SIG-M5 treated with dmso at 0.1 percent for 504 hours (cell line): Measurements from ENCODE around the gene CPED1.
"Not testable (repeated sequence)": the region's sequence is repeated elsewhere in the genome, so short reads cannot be mapped to it uniquely, and the experiment has no call there.

Experiments
- DNase-seq: peaks from one replicate; lab custom pipeline; 2025; ENCODE audit not compliant: unreplicated experiment; lab: John Stamatoyannopoulos, UW

The CPED1 gene

DNA sequence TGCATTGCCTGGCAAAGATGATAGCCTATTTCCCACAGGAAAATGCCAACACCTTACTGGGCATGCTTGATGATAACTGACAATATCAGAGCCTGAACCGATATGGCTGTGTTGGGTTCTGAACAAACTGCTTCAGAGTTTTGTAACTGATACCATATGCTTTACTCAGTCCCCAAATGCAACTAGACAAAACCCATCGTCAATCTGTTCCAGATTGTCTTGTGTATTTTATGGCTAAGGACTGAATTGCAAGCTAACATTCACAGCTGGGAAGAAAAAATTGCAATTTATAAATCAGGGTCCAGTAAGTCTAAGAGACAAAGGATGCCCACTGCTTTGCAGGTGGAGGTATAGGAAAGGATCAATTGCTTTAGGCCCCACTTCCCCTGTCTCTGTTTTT, 223.5 kb downstream of the CPED1 start:
- no peak for DNase-seq

DNA sequence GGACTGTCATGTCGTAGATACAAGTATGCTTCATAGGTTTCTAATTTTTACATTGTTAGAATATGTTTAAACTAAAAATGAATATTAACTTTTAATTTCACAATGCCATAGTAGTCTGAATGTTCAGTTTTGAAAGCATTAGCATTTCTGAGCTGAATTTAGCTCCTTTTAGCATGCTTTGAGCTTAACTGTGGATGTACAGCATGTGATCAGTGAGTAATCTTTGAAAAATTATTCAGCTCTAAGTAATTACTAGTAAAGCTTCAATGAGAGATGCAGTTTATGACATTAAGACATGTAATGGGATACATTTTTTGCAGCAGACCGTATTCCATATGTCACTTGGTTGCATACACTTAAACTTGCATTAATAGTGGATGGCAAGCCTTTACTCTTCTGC, 226.1 kb downstream of the CPED1 start:
- no peak for DNase-seq

DNA sequence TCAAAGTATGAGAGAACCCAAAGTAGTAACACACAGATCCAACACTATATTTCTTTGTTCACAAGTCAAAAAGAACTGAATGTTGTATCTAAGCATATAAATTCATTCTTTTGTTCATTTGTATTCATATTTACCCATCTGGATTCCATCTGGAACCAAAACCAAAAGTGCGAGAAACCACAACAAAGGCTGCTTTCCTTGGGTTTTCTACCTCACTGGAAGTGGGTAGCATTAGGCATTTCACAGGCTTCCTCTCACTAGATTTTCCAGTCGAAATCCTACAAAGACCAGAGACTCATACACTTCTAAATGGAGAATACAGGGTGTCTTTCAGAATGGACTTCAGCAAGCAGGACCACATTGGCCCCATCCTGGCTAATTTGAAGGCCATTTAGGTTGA, 230.5 kb downstream of the CPED1 start:
- no peak for DNase-seq

DNA sequence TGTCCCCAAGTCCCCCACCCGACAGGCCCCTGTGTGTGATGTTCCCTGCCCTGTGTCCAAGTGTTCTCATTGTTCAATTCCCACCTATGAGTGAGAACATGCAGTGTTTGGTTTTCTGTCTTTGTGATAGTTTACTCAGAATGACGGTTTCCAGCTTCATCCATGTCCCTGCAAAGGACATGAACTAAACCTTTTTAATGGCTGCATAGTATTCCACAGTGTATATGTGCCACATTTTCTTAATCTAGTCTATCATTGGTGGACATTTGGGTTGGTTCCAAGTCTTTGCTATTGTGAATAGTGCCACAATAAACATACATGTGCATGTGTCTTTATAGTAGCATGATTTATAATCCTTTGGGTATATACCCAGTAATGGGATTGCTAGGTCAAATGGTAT, 232.6 kb downstream of the CPED1 start:
- not testable (repeated sequence) for DNase-seq

GRCh38 chr7:121228779-121229178, 240.3 kb downstream of the CPED1 start:
- DNase-seq, result no peak

GRCh38 chr7:121235201-121235600, 246.7 kb downstream of the CPED1 start:
- no peak for DNase-seq

DNA sequence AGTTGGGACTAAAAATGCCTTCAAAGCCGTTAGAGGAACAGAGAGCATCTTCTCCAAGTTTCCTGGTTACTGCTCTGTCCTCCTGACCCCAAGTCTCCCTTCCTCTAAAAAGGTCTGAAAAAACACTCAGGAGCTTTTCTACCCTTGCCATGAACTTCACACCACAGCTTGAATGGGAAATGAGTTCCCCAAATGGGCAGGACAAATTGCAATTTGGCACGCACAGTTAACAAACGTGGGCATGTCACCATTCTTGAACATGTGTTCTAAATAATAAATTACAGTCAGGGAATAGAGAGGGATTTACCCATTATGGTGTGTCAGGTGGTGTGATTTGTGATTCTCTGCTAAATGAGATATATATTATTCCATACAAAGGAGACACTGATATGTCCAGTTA, 249.1 kb downstream of the CPED1 start:
- DNase-seq, result no peak

GRCh38 chr7:121244120-121244870, 255.8 kb downstream of the CPED1 start:
- DNase-seq, result no peak

DNA sequence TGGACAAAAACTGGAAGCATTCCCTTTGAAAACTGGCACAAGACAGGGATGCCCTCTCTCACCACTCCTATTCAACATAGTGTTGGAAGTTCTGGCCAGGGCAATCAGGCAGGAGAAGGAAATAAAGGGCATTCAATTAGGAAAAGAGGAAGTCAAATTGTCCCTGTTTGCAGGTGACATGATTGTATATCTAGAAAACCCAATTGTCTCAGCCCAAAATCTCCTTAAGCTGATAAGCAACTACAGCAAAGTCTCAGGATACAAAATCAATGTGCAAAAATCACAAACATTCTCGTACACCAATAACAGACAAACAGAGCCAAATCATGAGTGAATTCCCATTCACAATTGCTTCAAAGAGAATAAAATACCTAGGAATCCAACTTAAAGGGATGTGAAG, 262.9 kb downstream of the CPED1 start:
- not testable (repeated sequence) for DNase-seq

DNA sequence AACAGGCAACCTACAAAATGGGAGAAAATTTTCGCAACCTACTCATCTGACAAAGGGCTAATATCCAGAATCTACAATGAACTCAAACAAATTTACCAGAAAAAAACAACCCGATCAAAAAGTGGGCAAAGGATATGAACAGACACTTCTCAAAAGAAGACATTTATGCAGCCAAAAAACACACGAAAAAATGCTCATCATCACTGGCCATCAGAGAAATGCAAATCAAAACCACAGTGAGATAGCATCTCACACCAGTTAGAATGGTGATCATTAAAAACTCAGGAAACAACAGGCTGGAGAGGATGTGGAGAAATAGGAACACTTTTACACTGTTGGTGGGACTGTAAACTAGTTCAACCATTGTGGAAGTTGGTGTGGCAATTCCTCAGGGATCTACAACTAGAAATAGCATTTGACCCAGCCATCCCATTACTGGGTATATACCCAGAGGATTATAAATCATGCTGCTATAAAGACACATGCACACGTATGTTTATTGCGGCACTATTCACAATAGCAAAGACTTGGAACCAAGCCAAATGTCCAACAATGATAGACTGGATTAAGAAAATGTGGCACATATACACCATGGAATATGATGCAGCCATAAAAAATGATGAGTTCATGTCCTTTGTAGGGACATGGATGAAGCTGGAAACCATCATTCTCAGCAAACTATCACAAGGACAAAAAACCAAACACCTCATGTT, 264.2 kb downstream of the CPED1 start:
- DNase-seq, result not testable (repeated sequence)

DNA sequence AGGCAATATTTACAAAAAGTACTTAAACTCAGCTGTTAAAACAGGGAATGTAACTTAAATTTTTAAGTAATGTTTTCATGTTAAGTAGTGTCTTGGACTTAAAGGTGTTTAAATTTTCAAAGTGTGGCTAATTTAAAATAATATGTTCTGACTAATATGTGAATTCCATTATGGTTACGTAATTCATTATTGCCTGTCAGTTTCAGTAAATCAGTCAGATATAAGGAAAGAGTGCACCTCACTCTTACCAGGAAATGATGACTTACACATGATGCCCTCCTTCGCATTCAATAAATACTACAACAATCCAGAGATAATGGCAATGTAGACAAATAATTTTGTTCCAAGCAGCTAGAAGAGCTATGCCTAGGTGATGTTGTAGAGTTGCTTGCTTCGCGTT, 271.3 kb downstream of the CPED1 start:
- no peak for DNase-seq

- DNase-seq, result no peak
These were observed 272.8 kb downstream of the CPED1 start for GRCh38 chr7:121261207-121261884.

DNA sequence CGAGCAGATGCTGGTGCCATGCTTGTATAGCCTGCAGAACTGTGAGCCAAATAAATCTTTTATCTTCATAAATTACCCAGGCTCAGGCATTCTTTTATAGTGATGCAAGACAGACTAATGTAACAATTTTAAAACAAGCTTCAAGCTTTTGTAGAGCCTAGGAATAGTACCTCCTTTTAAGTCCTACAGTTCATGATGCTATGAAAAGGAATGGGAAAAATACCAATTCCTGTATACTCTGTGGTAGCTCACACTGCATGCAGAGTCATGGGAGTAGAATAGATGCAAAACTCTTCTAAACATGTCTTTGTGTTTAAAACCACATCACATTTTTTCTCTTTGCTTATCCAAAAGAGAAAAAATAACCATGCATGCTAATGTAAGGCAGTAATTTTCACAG, 273.7 kb downstream of the CPED1 start:
- no peak for DNase-seq

GRCh38 chr7:121262969-121263368, 274.5 kb downstream of the CPED1 start:
- no peak for DNase-seq

DNA sequence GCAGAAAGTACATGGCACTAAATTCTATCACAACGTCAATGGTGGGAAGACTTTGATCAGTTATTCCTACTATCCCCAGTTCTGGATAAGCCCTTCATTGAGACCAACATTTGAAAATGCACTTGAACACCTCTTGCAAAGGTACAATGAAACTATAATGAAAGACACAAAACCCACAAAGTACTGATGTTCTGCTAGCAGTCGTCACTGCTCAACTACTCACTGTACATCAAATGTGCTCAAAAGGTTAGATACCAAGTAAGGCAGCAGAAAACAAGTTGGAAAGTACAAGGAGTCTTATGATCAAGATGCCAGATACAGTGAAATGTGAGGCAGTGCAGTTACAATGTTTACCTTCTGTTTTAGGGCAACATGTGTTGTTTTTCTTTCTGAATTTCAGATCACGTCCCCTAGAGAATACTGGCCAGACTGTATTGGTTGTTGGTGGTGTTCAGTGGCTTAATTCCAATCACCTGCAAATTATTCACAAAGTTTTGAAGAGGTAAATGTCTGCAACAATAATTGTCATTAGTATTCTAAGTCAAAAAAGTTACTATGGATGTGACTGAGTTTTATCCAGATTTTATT, 277.9 kb downstream of the CPED1 start:
- no peak for DNase-seq

DNA sequence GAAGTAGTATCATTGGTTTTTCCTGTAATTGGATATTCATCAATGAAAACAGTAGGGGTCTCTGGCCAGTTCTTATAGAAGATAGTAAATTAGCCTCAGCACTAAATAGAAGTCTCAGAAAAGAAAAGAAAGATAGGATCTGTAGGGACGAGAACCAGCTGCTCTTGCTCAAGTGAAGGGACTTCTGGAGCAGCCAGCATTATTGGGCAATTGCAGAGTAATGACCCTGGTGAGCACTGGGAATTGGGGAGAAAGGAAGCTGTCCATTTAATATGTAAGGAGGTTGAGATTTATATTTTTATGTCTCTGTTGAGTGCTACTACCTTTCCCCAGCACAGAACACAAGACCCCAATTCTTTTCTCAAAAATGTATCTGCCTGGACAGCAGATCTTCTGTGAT, 279.1 kb downstream of the CPED1 start:
- no peak for DNase-seq

DNA sequence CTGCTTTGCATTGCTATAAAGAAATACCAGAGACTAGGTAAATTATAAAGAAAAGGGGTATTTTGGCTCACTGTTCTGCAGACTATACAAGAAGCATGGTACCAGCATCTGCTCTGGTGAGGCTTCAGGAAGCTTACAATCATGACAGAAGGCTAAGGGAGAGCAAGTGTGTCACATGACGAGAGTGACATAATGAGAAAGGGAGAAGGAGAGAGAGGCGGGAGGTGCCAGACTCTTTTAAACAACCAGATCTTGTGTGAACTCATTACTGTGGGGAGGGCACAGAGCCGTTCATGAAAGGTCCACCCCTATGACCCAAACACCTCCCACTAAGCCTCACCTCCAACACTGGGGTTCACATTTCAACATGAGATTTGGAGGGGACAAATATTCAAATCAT, 281.3 kb downstream of the CPED1 start:
- DNase-seq, result no peak

DNA sequence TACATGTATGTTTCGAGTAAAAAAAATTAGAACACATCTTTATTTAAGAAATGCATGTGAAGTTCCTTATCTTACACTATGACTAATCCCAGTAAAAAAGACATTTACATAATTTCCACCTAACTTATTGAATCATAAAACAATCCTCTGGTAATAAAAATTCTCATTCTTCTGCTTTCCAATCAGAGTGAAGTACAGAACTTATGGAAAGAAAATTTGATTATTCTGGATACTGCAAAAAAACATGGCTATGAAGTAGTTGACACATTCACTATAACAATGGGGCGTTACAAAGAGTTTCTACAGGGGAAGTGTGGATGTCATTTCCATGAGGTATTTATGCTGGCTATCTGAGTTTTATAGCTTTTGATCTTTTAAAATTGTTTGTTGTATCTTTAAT, 282.6 kb downstream of the CPED1 start:
- no peak for DNase-seq

GRCh38 chr7:121271916-121272315, 283.4 kb downstream of the CPED1 start:
- DNase-seq, result no peak

GRCh38 chr7:121272676-121273075, 284.2 kb downstream of the CPED1 start:
- DNase-seq, result no peak

- DNase-seq, result no peak
These were observed 285.1 kb downstream of the CPED1 start for GRCh38 chr7:121273467-121274167.
